HEK293 (cell line): Measurements from ENCODE around the gene GGNBP2.

Experiments
- CTCF ChIA-PET: fragments of 350-600 bp; formaldehyde crosslinking; extraction: SDS; loops from one replicate; lab custom pipeline; 2021; ENCODE audit warnings: antibody characterized with exemption; lab: Yijun Ruan, JAX
- POLR2A ChIA-PET: fragments of 300-600 bp; formaldehyde crosslinking; extraction: SDS; loops from one replicate; lab custom pipeline; 2020; ENCODE audit warnings: antibody characterized with exemption, inconsistent platforms; lab: Yijun Ruan, JAX
- H3K27ac ChIP-seq: fragments of 200-500 bp; sonication (Bioruptor generic); 2 replicates; pipeline ENCODE4 v1.5.1; 2014; ENCODE audit warnings: low read depth, low read length, control low read depth, inconsistent platforms; ENCODE audit errors: extremely low read depth
- H3K36me3 ChIP-seq, 2 experiments: fragments of 200-500 bp in 1 of 2; sonication (Bioruptor generic) in 1 of 2; 1 replicate in 1 of 2; 2 replicates in 1 of 2; pipeline ENCODE4 v1.5.1; 2014 to 2017; ENCODE audit warnings: inconsistent platforms in 2 of 2, low read length in 2 of 2; ENCODE audit not compliant: control insufficient read depth in 2 of 2, insufficient read depth in 1 of 2
- H3K4me1 ChIP-seq: fragments of 200-500 bp; sonication (Bioruptor generic); 2 replicates; pipeline ENCODE4 v1.5.1; 2014; ENCODE audit warnings: mild to moderate bottlenecking, low read length, inconsistent platforms; ENCODE audit not compliant: control insufficient read depth, insufficient read depth
- H3K4me3 ChIP-seq: 2 replicates; pipeline ENCODE4 v1.5.1; 2011; ENCODE audit warnings: low read depth, mild to moderate bottlenecking, control low read depth, low read length, moderate library complexity
- H3K9me3 ChIP-seq: fragments of 200-500 bp; sonication (Bioruptor generic); 2 replicates; pipeline ENCODE4 v1.5.1; 2014; ENCODE audit warnings: low read depth, low read length, inconsistent platforms; ENCODE audit not compliant: control insufficient read depth, insufficient read depth
- BCL11B ChIP-seq: fragments of 450-650 bp; formaldehyde crosslinking; IDR thresholded peaks from 2 replicates; pipeline ENCODE4 v1.5.1; 2016; ENCODE audit warnings: low read depth, missing biosample characterization, missing genetic modification characterization
- GLI2 ChIP-seq: fragments of 450-650 bp; formaldehyde crosslinking; IDR thresholded peaks from 2 replicates; pipeline ENCODE4; 2017; ENCODE audit warnings: missing biosample characterization, missing genetic modification characterization, low read depth, borderline replicate concordance
- HOXC10 ChIP-seq: sonication (generic); formaldehyde crosslinking; IDR thresholded peaks from 2 replicates; pipeline ENCODE4 v1.8.1; 2023; ENCODE audit warnings: mild to moderate bottlenecking, missing genetic modification reagents
- HOXD13 ChIP-seq: sonication (generic); formaldehyde crosslinking; IDR thresholded peaks from 2 replicates; pipeline ENCODE4 v1.8.0; 2022; ENCODE audit warnings: missing genetic modification reagents, borderline replicate concordance
- SCRT2 ChIP-seq: fragments of 450-650 bp; formaldehyde crosslinking; IDR thresholded peaks from 2 replicates; pipeline ENCODE4 v1.5.1; 2016; ENCODE audit warnings: missing biosample characterization, missing genetic modification characterization
- ZBTB7A ChIP-seq: fragments of 450-650 bp; formaldehyde crosslinking; IDR thresholded peaks from 2 replicates; pipeline ENCODE4 v1.5.1; 2016; ENCODE audit warnings: low read depth, missing biosample characterization, missing genetic modification characterization
- ZEB2 ChIP-seq: fragments of 450-650 bp; formaldehyde crosslinking; IDR thresholded peaks from 2 replicates; pipeline ENCODE4 v1.5.1; 2016; ENCODE audit warnings: missing biosample characterization, missing genetic modification characterization
- ZFP37 ChIP-seq: fragments of 450-650 bp; formaldehyde crosslinking; IDR thresholded peaks from 2 replicates; pipeline ENCODE4 v1.5.1; 2016; ENCODE audit warnings: missing biosample characterization, missing genetic modification characterization
- ZNF10 ChIP-seq: fragments of 450-650 bp; formaldehyde crosslinking; IDR thresholded peaks from 2 replicates; pipeline ENCODE4 v1.5.1; 2017; ENCODE audit warnings: missing biosample characterization, missing genetic modification characterization
- ZNF114 ChIP-seq: fragments of 450-650 bp; formaldehyde crosslinking; IDR thresholded peaks from 2 replicates; pipeline ENCODE4 v1.5.0; 2017; ENCODE audit warnings: missing biosample characterization, missing genetic modification characterization
- ZNF16 ChIP-seq: fragments of 450-650 bp; formaldehyde crosslinking; IDR thresholded peaks from 2 replicates; pipeline ENCODE4 v1.5.1; 2016; ENCODE audit warnings: low read depth, missing biosample characterization, missing genetic modification characterization
- ZNF202 ChIP-seq: fragments of 450-650 bp; formaldehyde crosslinking; IDR thresholded peaks from 2 replicates; pipeline ENCODE4 v1.5.1; 2016; ENCODE audit warnings: missing biosample characterization, missing genetic modification characterization, borderline replicate concordance
- ZNF23 ChIP-seq: fragments of 450-650 bp; formaldehyde crosslinking; IDR thresholded peaks from 2 replicates; pipeline ENCODE4 v1.5.1; 2016; ENCODE audit warnings: missing biosample characterization, missing genetic modification characterization, borderline replicate concordance
- ZNF24 ChIP-seq: fragments of 450-650 bp; formaldehyde crosslinking; IDR thresholded peaks from 2 replicates; pipeline ENCODE4 v1.5.1; 2016; ENCODE audit warnings: missing biosample characterization, missing genetic modification characterization
- ZNF354C ChIP-seq: fragments of 450-650 bp; formaldehyde crosslinking; IDR thresholded peaks from 2 replicates; pipeline ENCODE4 v1.5.1; 2016; ENCODE audit warnings: missing biosample characterization, missing genetic modification characterization, low read depth, borderline replicate concordance
- ZNF366 ChIP-seq: fragments of 450-650 bp; formaldehyde crosslinking; conservative IDR thresholded peaks from 2 replicates; pipeline ENCODE4 v1.5.1; 2016; ENCODE audit warnings: missing biosample characterization, missing genetic modification characterization
- ZNF391 ChIP-seq: fragments of 450-650 bp; formaldehyde crosslinking; IDR thresholded peaks from 2 replicates; pipeline ENCODE4 v1.5.1; 2016; ENCODE audit warnings: low read depth, missing biosample characterization, missing genetic modification characterization, borderline replicate concordance
- ZNF423 ChIP-seq: fragments of 450-650 bp; formaldehyde crosslinking; IDR thresholded peaks from 2 replicates; pipeline ENCODE4 v1.5.1; 2016; ENCODE audit warnings: missing biosample characterization, missing genetic modification characterization
- ZNF426 ChIP-seq: fragments of 450-650 bp; formaldehyde crosslinking; IDR thresholded peaks from 2 replicates; pipeline ENCODE4 v1.5.1; 2017; ENCODE audit warnings: missing biosample characterization, missing genetic modification characterization, mild to moderate bottlenecking, inconsistent platforms, moderate library complexity
- ZNF501 ChIP-seq: fragments of 450-650 bp; formaldehyde crosslinking; IDR thresholded peaks from 2 replicates; pipeline ENCODE4 v1.5.1; 2016; ENCODE audit warnings: missing biosample characterization, missing genetic modification characterization
- ZNF530 ChIP-seq: fragments of 450-650 bp; formaldehyde crosslinking; IDR thresholded peaks from 2 replicates; pipeline ENCODE4 v1.5.1; 2016; ENCODE audit warnings: low read depth, missing biosample characterization, missing genetic modification characterization
- ZNF560 ChIP-seq: fragments of 450-650 bp; formaldehyde crosslinking; IDR thresholded peaks from 2 replicates; pipeline ENCODE4 v1.5.1; 2017; ENCODE audit warnings: missing biosample characterization, missing genetic modification characterization, borderline replicate concordance
- ZNF623 ChIP-seq: fragments of 450-650 bp; formaldehyde crosslinking; IDR thresholded peaks from 2 replicates; pipeline ENCODE4 v1.5.1; 2016; ENCODE audit warnings: missing biosample characterization, missing genetic modification characterization
- ZNF624 ChIP-seq: fragments of 450-650 bp; formaldehyde crosslinking; IDR thresholded peaks from 2 replicates; pipeline ENCODE4 v1.5.1; 2017; ENCODE audit warnings: missing biosample characterization, missing genetic modification characterization
- ZNF626 ChIP-seq: fragments of 450-650 bp; sonication (Bioruptor Pico); formaldehyde crosslinking; IDR thresholded peaks from 2 replicates; pipeline ENCODE4 v1.5.1; 2018; ENCODE audit warnings: missing biosample characterization, missing genetic modification characterization, inconsistent platforms
- ZSCAN23 ChIP-seq: fragments of 450-650 bp; formaldehyde crosslinking; IDR thresholded peaks from 2 replicates; pipeline ENCODE4 v1.5.1; 2016; ENCODE audit warnings: missing biosample characterization, missing genetic modification characterization
- TF ChIP-seq, protein P1 (sequence below): fragments of 450-650 bp; formaldehyde crosslinking; IDR thresholded peaks from 2 replicates; pipeline ENCODE4 v1.5.0; 2017; ENCODE audit warnings: missing biosample characterization, missing genetic modification characterization, borderline replicate concordance
- TF ChIP-seq, protein P2 (sequence below): fragments of 450-650 bp; formaldehyde crosslinking; IDR thresholded peaks from 2 replicates; pipeline ENCODE4 v1.5.1; 2016; ENCODE audit warnings: missing biosample characterization, missing genetic modification characterization
- TF ChIP-seq, protein P3 (sequence below): fragments of 450-650 bp; formaldehyde crosslinking; IDR thresholded peaks from 2 replicates; pipeline ENCODE4 v1.5.1; 2016; ENCODE audit warnings: missing biosample characterization, missing genetic modification characterization, low read depth
- TF ChIP-seq, protein P4 (sequence below): sonication (generic); formaldehyde crosslinking; IDR thresholded peaks from 2 replicates; pipeline ENCODE4 v1.8.1; 2022; ENCODE audit warnings: mild to moderate bottlenecking, moderate library complexity, missing genetic modification reagents

GGNBP2 gene

DNA sequence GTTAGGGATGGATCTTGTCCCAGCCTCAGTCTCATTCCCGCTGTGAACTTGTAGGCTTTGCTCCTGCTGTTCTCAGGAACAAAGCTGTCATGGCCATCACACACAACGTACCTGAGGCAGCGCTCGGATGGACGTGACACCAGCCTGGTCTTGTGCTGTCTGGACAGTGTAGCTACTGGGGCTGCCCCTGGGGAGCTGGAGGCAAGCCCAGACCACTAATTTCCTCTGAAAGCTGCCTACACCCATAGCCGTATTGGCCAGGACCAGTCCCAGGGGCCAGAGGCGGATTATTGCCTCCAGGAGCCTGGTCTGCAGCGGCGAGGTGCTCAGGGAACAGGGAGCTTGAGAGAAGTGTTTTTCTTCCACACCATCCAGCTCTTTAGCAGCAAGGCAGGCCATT, 46.6 kb upstream of the GGNBP2 start:
- peaks cover 41 to 96% of the 10 kb centered on the region in 2 experiments for H3K36me3 ChIP-seq
- POLR2A ChIA-PET, result no interaction called here
- no peak overlapping the region for H3K4me3 ChIP-seq
- CTCF ChIA-PET, result interaction anchor here (1.2 kb wide), 1 partner anchor 36 kb away, joined by 3 read pairs; no protein-coding TSS in a partner anchor
- no peaks in the 10 kb centered on the region for H3K4me1 ChIP-seq
- no peak overlapping the region; the same call in 1 of the 2 replicates for H3K27ac ChIP-seq
- H3K9me3 ChIP-seq, result no peaks in the 10 kb centered on the region
- TF ChIP-seq ZNF202 (tag by site-specific recombination) (no peak), ZNF501 (tag by site-specific recombination) (no peak), ZNF23 (tag by site-specific recombination) (no peak), ZNF24 (no peak), ZNF391 (tag by site-specific recombination) (no peak), ZSCAN23 (tag by site-specific recombination) (no peak), GLI2 (no peak), ZNF10 (tag by site-specific recombination) (no peak), SCRT2 (tag by site-specific recombination) (no peak), HOXC10 (CRISPR knock-in tag) (no peak), HOXD13 (no peak), ZNF426 (no peak)
- TF ChIP-seq, protein P1, sequence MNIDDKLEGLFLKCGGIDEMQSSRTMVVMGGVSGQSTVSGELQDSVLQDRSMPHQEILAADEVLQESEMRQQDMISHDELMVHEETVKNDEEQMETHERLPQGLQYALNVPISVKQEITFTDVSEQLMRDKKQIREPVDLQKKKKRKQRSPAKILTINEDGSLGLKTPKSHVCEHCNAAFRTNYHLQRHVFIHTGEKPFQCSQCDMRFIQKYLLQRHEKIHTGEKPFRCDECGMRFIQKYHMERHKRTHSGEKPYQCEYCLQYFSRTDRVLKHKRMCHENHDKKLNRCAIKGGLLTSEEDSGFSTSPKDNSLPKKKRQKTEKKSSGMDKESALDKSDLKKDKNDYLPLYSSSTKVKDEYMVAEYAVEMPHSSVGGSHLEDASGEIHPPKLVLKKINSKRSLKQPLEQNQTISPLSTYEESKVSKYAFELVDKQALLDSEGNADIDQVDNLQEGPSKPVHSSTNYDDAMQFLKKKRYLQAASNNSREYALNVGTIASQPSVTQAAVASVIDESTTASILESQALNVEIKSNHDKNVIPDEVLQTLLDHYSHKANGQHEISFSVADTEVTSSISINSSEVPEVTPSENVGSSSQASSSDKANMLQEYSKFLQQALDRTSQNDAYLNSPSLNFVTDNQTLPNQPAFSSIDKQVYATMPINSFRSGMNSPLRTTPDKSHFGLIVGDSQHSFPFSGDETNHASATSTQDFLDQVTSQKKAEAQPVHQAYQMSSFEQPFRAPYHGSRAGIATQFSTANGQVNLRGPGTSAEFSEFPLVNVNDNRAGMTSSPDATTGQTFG, result no peak
- TF ChIP-seq, protein P2, sequence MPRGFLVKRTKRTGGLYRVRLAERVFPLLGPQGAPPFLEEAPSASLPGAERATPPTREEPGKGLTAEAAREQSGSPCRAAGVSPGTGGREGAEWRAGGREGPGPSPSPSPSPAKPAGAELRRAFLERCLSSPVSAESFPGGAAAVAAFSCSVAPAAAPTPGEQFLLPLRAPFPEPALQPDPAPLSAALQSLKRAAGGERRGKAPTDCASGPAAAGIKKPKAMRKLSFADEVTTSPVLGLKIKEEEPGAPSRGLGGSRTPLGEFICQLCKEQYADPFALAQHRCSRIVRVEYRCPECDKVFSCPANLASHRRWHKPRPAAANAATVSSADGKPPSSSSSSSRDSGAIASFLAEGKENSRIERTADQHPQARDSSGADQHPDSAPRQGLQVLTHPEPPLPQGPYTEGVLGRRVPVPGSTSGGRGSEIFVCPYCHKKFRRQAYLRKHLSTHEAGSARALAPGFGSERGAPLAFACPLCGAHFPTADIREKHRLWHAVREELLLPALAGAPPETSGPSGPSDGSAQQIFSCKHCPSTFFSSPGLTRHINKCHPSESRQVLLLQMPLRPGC (tag by site-specific recombination), result no peak

DNA sequence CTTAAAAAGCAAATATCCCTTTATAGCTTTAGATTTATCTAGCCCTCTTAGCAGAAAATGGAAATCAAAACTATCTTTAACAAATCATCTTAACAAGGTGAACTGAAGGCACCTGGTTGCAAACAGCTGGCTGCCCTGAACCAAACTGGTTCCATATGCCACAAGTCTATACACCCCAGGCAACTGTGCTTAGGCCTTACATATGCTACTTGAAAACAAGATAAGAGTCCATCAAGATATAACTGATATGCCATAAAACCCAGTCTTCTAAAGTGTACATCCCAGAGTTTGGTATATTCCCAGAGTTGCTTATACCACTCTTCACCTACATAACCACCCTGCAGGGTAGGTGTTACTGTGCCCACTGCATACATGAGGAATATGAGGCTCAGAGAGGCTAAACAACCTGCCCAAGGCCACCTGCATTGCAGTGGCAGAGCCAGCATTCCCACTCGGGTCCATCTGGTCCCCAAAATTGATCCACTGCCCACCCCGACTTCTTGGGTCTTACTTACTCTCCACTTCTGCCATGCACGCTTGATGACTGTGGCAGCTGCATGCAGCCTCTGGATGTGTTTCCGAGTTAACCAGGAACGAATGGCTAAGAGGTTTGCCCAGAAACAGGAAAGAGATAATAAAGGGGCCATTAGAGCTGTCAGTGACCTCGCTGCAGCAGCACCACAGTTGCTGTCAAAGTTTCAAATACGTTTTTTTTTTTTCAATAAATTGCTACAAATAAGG, 46.0 kb upstream of the GGNBP2 start:
- peaks cover 43 to 96% of the 10 kb centered on the region in 2 experiments for H3K36me3 ChIP-seq
- ChIA-PET CTCF (interaction anchor here (1.2 kb wide), 1 partner anchor 35 kb away, joined by 3 read pairs; no protein-coding TSS in a partner anchor), POLR2A (no interaction called here)
- H3K9me3 ChIP-seq, result no peaks in the 10 kb centered on the region
- no peak overlapping the region for H3K4me3 ChIP-seq
- H3K4me1 ChIP-seq, result no peaks in the 10 kb centered on the region
- peak overlapping the region; percentile 24; the same call in 1 of the 2 replicates for H3K27ac ChIP-seq
- no peak for TF ChIP-seq ZEB2 (tag by site-specific recombination)
- no peak for TF ChIP-seq ZNF423 (tag by site-specific recombination)
- TF ChIP-seq BCL11B (tag by site-specific recombination), result no peak
- TF ChIP-seq, protein P3, sequence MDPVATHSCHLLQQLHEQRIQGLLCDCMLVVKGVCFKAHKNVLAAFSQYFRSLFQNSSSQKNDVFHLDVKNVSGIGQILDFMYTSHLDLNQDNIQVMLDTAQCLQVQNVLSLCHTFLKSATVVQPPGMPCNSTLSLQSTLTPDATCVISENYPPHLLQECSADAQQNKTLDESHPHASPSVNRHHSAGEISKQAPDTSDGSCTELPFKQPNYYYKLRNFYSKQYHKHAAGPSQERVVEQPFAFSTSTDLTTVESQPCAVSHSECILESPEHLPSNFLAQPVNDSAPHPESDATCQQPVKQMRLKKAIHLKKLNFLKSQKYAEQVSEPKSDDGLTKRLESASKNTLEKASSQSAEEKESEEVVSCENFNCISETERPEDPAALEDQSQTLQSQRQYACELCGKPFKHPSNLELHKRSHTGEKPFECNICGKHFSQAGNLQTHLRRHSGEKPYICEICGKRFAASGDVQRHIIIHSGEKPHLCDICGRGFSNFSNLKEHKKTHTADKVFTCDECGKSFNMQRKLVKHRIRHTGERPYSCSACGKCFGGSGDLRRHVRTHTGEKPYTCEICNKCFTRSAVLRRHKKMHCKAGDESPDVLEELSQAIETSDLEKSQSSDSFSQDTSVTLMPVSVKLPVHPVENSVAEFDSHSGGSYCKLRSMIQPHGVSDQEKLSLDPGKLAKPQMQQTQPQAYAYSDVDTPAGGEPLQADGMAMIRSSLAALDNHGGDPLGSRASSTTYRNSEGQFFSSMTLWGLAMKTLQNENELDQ (tag by site-specific recombination), result no peak
- no peak for TF ChIP-seq ZBTB7A
- TF ChIP-seq ZNF623 (tag by site-specific recombination), result no peak
- no peak for TF ChIP-seq ZNF16 (tag by site-specific recombination)
- TF ChIP-seq ZNF366, result no peak
- no peak for TF ChIP-seq ZNF114
- no peak for TF ChIP-seq ZFP37
- TF ChIP-seq ZNF560 (tag by site-specific recombination), result no peak
- TF ChIP-seq, protein P4, sequence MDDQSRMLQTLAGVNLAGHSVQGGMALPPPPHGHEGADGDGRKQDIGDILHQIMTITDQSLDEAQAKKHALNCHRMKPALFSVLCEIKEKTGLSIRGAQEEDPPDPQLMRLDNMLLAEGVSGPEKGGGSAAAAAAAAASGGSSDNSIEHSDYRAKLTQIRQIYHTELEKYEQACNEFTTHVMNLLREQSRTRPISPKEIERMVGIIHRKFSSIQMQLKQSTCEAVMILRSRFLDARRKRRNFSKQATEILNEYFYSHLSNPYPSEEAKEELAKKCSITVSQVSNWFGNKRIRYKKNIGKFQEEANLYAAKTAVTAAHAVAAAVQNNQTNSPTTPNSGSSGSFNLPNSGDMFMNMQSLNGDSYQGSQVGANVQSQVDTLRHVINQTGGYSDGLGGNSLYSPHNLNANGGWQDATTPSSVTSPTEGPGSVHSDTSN (CRISPR knock-in tag), result no peak
- TF ChIP-seq ZNF624 (tag by site-specific recombination), result no peak
- no peak for TF ChIP-seq ZNF530 (tag by site-specific recombination)
- TF ChIP-seq ZNF354C (tag by site-specific recombination), result no peak
- TF ChIP-seq ZNF626 (tag by site-specific recombination), result no peak
